HG03095 (cell line): Measurements from ENCODE around the gene AKT1.
A peak's percentile ranks its signal among the peaks of the same experiment; 100 is the strongest.
"Not testable (repeated sequence)": the region's sequence is repeated elsewhere in the genome, so short reads cannot be mapped to it uniquely, and the experiment has no call there.

Source experiments
- ATAC-seq: cut with Tn5 transposase; IDR thresholded peaks from one replicate; pipeline ENCODE4 v1.9.1; 2021; ENCODE audit warnings: moderate library complexity; ENCODE audit not compliant: unreplicated experiment

AKT1 gene

DNA sequence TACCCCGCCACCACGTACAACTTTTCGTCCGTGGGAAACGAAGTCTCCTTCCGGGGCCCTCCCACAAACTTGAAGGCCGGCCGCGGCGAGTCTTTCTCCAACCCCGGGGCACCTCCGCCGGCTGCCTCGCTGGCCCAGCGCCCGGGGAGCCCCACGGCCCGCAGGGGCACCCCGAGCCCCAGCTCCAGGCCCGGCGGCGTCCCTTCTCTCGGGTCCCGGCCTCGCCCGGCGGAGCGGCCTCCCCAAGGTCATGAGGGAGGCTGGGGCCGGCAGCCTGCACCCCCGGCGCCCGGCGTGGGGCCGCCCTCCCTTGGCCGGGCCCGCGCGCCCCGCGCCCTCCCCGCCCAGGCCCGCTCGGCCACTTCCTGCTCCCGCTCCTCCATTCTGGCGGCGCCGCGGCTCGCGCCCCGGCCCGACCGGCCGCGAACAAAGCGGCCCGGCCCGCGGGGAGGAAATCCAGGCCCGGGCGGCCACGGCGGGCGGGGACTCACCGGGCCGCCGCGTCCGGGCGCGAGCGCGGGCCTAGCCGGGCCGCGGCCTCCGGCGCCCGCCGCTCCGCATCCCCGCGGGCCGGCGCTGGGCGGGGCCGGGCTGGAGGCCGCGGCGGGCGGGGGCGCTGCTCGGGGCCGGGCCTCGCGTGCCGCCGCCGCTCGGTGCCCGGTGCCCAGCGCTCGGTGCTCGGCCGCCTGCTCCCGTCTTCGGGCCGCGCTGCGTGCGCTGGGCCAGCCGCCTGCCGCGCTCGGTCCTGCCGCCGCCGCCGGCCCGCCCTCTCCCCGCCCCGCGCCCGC lies at the start of gene AKT1:
Gene AKT1, minus strand, starts transcription at position 756 of the 788 bp plus-strand sequence. CDS start 3,105 bp downstream, outside the sequence.
- ATAC-seq: no peak

DNA sequence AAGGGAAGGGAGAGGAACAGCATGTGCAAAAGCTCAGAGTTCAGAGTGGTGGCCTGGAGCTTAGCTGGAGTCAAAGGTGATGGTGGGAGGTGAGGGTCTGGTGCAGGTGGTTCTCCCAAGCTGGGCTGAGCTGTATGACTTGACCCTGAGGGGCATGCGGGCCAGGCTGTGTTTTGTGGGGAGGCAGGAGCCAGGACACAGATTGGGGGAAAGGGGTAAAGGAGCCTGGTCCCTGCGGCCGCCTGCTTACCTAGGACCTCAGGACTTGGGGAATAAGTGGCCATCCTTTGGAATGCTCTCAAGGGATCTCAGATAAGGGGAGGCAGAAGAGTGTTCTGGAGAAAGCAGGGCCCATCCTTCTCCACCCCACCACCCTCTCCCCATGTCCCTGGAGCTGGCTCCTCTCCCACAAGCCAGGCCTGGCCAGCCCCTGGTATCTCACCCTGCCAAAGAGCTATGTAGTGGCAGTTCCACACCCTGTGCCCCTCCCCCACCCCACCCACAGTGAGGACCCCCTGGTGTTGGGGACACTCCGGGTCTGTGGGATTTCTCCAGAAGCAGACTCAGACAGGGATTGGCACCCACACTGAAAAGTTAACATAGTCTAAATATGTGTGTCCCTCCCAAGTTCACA lies 49.6 kb upstream of the AKT1 start:
- ATAC-seq: no peak

DNA sequence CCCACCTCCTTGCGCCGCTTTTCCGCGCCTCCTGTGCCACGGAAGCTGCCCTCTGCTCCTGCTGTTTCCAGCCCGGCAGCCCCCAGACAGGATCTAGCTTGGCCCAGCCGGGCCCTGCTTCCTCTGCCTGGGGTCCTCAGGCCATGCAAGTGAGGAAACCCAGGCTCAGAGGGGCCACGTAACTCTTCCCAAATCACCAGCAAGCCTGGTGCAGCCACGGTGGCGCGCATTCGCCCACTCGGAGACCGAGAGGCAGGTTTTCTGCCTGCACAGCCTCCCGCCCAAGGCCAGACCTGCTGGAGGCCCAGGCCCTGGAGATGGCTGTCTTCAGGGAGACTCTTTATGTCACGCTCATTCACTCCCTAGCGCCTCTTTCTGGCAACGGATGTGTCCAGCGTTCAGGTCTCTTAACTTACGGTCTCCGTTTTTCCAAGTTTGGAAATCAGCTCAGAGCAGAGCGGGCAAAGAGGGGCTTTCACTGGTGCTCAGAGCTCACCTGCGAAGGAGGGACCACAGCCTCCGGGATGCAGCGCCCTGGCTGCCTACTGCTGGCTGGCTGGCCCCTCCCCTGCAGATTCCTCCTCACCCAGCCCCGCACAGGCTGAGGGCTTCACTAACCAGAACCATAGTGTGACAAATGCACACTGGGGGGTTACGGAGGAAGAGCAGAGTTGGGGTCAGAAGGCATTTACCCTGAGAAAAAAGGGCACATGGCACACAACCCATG lies 48.9 kb upstream of the AKT1 start:
- ATAC-seq: no peak

DNA sequence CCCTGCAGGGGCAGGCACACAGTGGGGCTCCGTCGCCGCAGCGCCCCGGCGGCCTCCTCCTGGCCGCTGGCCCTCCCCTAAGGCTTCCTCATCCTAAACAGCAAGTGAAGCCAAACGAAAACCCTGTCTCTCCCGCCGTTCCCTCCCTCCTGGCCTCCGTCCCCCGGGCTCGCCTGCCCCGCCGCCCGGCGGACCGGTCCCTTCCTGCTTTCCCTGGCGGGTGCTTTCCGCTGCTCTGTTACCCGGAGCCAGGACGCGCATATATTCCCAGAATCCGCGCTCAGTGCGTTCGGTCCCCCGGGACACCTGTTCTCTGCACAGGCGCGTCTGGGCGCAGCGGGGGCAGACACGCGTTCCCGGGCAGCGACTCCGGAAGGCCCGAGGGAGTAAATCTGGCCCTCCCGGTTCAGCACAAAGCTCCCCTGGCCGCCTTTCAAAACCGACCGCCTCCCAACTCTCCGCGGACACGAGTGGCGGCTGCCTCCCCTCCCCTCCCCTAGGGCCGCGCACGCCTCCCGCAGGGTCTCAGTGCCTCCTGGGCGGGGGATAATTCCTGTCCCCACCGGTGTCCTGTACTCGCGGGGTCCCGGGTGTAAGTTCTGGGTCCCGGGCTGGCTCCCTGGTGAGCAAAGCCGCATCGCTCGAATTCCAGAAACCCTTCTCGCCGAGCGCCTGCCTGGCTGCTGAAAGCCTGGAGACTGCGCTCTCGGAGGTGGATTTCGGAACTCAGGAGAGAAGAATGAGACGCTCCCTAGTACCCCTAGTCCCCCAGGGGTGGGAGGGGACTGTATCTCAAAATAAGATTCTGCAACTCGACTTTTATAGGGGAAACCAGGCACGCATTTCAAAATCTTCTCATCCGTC lies 48.1 kb upstream of the AKT1 start:
- no peak for ATAC-seq

DNA sequence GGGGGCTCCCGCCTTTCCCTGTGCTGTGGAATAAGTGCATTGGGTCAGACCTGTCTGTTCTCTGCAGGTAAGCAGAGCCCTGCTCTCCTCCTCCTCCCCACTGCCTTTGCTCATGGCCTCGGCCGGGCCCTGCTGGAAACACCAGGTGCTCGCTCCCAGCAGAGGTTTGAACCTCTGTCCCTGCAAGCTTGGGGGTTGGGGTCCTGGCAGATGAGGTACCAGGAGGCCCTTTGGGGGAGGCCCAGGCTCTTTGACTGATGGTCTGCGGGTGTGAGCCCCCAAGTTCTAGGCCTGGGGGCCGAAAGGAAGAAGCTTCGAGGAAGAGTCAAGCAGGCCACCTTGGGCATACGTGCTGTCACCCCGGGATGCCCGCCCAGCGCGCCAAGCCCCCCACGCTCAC lies 47.5 kb upstream of the AKT1 start:
- no peak for ATAC-seq

DNA sequence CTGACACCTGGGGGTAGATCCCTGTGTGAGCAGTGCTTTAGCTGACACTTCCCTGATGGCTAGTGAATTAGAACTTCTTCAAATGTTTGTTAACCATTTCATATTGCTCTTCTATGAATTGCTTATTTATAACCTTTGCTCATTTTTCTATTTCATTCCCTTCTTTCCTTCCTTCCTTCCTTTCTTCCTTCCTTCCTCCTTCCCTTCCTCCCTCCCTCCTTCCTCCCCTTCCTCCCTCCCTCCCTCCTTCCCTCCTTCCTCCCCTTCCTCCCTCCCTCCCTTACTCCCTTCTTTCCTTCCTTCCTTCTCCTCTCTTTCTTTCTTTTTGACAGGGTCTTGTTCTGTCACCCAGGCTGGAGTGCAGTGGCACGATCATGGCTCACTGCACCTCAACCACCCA lies 46.2 kb upstream of the AKT1 start:
- no peak for ATAC-seq

DNA sequence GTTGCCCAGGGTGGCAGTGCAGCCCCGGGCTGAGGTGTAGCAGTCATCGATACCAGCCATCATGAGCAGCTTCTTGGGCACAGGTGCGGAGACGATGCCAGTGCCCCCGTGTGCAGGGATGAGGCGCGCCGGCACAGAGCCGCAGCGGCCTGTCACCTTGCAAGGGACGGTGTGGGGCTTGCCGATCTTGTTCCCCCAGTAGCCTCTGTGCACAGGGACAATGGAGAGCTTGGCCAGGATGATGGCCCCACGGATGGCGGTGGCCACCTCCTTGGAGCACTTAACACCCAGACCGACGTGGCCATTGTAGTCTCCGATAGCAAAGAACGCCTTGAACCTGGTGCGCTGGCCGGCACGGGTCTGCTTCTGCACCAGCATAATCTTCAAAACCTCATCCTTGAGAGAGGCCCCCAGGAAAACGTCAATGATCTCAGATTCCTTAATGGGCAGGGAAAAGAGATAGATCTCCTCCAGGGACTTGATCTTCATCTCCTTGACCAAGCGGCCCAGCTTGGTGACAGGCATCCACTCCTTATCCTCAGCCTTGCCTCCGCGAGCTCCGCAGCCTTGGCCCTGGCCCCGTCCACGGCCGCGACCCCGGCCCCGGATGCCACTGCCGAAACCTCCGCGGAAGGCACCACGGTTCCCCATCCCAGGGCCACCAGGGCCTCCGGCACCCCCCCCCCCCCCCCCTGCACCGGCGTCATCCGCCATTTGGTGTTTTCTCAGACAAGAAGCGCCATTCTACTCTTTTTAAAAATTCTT lies 40.8 kb upstream of the AKT1 start:
- ATAC-seq: not testable (repeated sequence)

DNA sequence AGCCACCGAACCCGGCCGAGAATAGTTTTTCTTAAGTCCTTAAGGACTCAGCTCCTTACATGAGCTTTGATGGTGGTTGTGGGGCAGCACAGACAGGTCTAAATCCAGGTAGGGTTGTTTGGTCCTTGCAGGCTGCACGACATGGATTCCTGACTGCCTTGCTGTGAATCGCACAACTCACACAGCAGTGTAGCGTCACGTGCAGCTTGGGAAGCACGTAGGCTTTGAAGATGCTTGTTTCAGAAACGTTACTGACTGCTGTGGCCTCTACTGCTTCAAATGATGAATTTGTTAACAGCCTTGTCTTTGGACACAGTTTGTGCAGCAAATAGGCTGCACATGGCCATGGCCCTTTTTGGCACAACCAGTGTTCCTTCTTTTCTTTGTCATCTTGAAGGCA lies 35.2 kb upstream of the AKT1 start:
- no peak for ATAC-seq

DNA sequence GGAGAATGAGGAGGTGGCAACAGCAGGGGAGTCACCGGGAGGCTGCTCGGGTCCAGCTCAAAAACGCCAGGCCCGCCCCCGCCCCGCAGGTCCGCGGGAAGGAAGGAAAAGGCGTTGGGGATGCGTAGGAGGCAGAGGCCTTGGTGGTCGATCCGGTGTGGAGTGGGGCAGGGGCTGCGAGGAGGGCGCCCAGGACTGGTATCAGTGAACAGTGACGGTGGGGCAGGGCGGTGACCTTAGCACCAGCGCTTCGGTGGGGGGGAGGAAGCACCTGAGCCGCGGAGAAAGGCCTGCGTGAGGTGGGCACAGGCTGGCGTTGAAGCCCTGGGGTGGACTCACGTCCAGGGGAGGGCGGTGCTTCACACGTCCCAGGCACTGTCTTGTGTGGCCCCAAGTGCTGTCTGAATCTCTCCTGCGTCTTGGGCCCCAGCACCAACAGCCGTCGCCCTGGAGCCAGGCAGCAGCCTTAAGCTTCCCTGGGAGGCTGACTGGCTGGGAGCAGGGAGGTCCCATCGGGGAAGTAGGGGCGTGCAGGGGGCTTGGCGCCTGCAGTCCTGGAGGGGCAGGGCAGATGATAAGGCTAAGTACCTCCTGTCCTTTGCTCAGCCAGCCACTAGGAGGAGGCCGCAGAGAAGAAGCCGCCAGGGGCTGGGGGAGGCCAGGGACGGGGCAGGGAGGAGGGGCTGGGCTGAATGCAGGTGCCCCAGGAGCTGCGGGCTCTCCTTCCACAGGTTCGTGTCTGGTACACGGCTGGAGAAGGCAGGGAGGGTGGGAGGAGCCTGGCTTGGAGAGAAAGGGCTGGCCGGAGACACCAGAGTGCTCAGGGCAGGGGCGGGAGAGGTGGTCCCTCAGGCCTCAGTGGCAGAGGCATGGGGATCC lies 31.9 kb upstream of the AKT1 start:
- no peak for ATAC-seq

DNA sequence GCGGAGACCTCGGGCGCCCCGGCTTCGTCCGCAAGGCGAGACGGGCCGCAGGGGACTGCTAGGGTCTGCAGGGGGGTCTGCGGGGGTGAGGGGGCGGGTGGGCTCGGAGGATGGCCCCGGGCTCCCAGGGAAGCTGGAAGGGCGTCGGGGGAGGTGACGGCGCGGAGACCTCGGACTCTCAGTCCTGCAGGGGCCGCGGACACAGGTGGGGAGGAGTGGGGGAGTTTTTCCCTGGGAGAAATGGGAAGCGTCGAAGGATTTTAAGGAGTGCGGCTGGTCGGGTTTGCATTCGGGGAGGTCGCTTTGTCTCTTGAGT lies 31.3 kb upstream of the AKT1 start:
- ATAC-seq: no peak

DNA sequence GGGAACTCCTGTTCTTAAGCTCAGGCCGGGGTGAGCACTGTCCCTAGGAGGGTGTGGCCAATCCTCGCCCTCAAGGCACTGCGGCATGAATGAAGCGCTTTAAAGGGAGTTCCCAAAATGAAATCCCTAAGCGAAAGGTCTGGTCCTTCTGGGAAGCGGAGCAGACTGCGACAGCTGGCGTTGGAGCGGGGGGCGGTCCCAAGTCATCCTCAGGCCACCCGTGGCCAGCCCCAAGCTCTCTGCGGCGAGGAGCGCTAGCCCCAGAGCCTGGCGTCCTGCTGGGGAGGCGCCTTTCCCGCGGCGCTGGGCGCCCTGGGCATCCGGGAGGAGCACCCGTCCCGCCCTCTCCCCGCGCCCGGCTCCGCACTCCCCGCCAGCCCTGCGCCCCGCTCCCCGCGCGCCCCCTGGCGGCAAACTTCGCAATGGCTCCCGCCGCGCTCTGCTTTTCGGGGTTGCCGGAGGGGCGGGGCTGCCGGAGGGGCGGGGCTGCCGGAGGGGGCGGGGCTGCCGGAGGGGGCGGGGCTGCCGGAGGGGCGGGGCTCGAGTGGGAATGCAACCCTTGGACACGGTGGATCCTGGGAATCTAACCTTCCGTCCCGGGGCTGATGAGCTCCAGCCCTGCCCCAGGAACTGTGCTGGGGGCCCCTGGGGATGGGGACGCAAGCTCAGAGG lies 30.8 kb upstream of the AKT1 start:
- peak; percentile 61 for ATAC-seq

DNA sequence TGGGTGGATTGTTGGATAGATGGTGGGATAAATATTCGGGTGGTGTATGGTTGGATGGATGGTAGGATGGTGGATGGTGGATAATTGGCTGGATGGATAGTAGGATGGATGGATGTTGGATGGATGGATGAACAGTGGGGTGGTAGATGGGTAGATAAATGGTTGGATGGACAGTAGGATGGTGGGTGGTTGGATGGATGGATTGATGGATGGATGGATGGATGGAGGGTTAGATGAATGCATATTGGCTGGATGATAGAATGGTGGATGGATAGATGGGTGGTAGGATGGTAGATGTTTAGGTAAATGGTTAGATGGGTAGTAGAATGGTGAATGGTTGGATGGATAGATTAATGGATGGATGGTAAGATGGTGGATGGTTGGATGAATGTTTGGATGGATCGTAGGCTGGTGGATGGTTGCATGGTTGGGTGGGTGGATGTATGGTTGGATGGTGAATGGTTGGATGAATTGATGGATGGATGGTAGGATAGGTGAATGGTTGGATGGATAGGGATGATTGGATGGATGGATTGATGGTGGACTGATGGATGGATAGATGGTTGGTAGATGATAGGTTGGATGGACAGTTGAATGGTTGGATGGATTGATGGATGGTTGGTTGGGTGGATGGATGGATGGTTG lies 28.9 kb upstream of the AKT1 start:
- ATAC-seq: no peak

DNA sequence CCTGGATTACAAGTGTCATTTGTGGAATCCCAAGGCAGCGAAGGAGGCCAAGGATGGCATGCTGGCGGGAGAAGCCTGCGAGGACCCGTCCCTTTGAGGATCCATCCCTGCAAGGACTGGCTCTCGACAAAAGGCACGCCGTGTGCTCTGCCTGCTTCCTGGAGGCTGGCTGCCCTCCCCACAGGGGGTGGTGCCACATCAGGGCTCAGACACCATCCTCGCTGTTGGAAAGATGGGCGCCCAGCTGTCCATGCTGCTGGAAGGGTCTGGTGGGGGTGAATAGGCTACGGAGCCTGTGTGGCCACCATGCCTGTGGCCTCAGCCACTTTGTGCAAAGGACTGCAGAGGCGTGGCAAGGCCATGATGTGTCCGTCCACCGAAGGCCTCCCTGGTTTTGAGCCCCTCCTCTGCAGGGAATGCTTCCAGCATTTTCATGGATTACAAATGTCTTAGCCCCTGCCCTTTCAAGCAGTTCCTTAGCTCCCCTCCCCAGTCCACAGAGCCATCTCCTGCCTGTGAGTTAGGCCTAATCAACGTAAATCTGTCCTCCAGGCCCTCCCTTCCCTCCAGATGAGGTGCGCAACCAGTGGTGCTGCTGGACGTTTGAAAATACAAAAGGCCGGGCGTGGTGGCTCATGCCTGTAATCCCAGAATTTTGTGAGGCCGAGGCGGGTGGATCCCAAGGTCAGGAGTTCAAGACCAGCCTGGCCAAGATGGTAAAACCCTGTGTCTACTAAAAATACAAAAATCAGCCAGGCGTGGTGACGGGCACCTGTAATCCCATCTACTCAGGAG lies 27.5 kb upstream of the AKT1 start:
- ATAC-seq: no peak

DNA sequence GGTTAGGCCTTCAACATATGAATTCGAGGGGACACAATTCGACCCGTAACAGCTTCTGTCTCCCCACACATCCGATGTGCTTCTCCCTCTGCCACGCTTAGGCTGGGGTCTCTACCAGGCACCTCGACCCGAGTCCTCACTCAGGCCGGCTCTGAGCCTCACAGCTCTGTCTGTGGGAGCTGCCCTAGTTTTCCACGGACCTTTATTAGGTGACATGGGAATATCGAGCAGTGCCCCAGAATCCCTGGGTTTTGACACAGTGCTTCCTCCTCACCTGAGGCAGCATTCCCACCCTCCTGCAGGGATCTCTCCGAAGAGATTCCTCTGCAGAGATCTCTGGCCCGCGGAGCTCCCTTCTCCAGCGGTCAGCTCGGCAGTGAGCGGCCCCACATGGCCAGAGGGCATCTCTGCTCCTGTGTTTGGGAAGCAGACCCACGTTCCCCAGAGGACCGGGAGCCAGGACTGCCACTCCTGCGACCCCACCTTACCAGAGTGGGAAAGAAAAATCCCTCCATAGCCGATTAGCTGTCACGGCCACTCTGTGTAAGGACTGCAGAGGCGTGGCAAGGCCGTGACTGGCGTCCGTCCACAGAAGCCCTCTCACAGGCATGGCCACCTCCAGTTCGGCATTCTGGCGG lies 26.5 kb upstream of the AKT1 start:
- no peak for ATAC-seq

DNA sequence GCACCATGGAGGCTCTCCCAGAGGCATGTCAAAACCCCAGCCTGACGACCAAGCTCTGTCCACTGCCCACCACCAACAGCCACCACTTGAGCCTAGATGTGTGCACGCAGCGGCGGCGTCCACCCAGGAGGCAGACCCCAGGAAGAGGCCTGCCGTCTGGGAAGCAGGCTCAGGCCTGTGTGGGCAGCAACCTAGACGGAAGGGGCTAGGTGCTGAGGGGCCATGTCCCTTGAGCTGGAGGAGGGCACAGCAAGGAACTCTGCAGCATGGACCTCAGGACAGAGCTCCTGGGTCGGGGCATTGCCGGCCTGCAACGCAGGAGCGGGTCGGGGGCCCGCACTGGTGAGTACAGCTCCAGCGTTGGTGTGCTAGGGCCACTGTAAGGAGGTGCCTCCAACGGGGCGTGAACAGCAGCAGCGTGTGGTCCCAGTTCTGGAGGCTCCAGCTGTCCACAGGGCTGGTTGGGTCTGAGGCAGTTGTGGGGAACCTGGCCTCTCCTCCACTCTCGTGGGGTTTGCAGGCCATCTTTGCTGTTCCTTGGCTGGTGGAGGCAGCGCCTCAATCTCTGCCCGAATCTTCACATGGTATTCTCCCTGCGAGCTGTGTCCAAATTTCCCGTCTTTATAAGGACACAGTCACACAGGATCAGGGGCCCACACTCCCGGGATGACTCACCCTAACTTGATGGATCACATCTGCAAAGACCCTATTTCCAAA lies 25.8 kb upstream of the AKT1 start:
- no peak for ATAC-seq

DNA sequence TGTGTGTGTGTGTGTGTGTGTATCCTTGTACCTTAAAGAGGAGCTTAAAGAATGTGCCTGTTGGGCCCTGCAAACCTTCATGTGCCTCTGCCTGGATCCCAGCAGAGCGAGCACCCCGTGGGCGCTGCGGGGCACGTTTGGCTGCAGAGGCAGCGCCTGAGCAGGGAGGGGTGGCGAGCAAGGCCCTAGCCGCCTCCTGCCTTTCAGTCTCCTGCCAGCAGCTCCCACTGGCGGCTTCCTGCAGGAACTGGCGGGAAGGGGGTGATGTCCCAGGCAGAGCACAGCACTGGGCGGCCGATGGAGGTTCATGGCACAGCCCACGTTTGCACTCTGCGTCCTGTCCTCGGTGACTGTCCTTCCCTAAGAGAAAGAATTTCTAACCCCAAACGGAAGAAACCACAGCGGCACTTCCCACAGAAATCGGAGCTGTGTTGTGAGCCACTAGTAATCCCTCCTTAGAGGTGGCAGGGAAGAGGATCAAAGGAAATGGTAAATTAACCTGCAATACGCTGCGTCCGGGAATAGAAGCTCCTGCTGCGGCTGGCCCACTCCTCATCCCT lies 25.2 kb upstream of the AKT1 start:
- no peak for ATAC-seq
